GM21825 (cell line): ENCODE results near the gene DDX52.

Experiments used
- ATAC-seq: cut with Tn5 transposase; IDR thresholded peaks from one replicate; pipeline ENCODE4 v1.9.1; 2021; ENCODE audit warnings: mild to moderate bottlenecking, moderate library complexity; ENCODE audit not compliant: unreplicated experiment

Gene DDX52

DNA sequence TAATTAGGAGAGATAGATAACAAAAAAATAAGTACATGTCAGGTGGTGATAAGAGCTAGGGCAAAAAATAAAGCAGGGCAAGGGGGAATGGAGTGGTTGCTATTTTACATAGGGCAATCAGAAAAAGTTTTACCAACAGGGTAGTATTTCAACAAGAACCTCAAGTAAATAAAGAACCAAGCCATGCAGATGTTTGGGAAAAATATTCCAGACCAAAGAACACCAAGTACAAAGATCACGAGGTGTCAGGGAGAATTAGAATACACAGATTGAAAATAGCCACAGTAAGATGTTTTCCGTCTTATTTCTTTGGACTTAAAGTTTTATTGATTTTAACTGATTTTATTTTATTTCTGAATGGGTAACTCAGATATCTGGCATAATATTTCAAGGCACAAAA, 45.1 kb downstream of the DDX52 start:
- no peak for ATAC-seq

DNA sequence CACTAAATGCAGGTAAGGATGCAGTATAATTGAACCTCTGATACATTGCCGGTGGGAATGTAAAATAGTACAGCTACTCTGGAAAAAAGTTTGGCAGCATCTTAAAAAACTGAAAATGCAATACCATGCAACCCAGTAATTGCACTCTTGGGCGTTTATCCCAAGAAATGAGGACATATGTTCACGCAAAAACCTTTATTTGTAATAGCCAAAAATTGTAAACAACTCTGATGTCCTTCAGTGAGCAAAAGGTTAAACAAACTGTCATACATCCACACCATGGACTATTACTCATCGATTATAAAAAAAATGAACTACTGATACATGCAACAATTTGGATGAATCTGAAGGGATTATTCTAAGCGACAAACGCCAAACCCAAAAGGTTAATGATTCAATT, 51.0 kb downstream of the DDX52 start:
- no peak for ATAC-seq

DNA sequence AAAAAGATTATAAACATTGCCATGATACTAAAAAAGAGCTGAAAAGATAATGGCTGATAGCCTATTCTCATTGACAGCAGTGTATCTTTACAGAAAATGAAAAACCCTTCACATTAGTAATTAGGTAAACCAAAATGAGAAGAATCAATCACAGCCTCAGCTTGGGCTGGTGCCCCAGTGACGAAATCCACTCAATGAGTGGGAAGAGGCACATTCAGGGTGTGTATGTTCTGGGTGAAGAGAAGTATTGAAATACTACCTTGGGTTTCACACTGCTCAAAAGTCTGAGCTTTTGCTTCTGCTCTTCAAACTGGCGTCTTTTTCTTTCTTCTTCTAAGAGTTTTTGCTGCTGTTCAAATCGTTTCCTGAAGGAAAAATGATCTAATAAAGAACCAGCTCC, 58.2 kb downstream of the DDX52 start:
- no peak for ATAC-seq

DNA sequence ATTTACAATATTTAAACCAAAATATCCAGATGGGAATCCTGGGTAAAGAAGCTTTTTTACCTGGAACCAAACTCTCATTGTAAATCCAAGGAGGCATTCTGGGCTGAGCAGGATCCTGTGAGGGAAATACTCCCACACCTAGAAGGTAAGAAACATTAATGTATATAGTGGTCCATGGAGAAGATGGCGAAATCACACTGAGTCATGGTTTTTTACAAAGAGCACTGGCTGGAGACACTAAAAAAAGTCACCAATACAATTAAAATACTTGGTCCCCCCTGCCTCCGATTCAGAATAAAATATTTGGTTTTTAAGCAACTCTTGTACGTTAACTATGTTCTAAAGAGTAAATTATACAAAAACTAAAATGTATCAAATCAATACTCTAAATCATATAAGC, 67.0 kb downstream of the DDX52 start:
- ATAC-seq: no peak

DNA sequence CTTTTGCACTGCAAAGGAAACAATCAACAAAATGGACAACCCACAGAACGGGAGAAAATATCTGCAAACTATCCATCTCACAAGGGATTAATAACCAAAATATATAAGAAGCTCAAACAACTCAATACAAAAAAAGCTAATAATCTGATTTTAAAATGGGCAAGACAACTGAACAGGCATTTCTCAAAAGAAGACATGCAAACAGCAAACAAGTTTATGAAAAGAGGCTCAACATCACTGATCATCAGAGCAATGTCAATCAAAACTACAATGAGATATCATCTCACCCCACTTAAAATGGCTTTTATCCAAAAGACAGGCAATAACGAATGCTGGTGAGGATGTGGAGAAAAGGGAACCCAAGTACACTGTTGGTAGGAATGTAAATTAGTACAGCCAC, 68.8 kb downstream of the DDX52 start:
- ATAC-seq: no peak

DNA sequence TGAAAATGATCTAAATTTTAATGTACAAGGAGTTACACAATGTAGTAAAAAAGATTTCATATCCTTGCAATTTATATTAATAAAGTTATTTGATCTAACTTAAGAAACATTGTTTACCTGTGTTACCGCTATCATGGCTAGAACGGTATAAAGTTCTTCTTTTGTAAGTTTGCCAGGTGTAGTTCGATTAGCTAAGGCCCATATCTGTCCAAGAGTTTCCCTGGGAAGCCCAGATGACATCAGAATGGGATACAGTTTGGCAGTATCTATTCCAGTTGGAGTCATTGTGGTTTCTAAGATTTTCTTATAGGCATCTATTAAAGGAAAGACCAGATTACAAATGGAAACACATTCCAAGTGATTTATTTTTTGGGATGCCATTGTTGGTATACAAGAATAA, 71.6 kb downstream of the DDX52 start:
- no peak for ATAC-seq

DNA sequence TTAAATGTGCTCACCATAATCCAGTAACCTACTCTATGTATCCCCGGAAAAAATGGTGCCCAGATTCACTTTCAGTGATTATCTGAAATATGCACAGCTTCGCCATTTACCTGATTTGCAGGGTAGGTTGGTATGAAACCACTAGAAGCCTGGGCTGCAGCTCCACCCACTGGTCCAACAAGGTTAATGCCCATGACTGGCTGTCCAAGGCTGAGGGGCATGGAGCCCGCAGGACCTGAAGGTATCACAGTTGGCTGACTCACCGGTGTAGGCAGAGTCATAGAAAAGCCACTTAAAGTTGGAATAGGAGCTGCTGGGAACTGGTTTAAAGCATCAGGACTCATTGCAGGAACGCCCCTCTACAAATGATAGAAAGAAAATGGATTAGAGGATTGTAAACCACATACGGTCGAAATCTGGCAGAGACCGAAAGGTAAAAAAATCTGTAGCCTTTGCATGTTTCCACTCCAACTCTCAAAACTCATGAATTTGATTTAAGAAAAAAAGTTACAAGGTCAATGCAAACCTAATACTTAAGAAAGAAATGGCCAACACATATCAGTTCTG, 72.6 kb downstream of the DDX52 start:
- ATAC-seq: no peak

DNA sequence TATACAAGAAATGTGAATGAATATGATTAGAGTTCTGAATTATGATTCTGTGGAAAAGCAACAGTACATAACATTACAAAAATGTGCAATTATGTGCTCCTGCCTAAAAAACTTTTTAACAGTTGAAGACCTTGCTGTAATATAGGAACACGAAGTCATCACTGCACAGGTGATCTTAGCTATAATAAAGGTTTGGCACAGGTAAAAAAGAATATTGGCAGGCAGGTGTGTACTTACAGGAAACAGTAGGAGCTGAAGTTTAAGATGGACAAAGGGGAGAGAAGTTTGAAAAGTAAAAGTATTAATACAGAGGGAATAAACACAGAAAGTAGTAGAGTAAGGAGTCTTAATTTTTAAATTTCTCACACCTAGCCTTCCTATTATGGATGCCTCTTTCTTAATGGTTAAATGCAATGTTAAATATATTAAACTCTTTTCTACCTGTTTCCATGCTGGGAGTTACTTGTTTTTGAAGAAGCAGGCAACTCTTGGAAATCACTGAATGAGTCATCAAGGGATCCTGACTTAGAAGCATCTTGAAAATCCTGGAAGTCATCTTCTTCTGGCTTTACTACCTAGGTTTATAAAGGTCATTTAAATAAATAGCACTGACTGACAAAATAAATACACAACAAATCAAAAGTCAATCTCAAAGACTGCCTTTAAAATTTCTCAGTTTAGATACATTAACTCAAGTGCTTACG, 74.7 kb downstream of the DDX52 start:
- ATAC-seq: no peak

DNA sequence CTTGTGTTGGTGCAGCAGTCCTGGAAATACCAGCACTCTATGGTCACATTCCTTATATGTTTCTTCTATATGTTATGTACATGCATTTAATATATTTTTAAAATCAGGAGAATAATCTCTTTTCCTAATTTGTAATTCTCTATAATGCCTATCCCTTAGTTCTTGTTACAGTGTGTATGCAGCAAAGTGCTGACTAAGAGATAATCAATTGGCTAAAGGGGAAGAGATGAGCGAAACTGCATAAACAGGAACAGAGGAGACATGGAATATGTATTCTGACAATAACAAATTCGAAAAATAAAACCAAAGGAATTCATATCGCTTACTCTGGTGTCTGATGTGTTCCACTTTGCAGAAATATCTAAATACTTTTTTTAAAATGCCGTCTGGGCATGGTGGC, 75.7 kb downstream of the DDX52 start:
- ATAC-seq: no peak

DNA sequence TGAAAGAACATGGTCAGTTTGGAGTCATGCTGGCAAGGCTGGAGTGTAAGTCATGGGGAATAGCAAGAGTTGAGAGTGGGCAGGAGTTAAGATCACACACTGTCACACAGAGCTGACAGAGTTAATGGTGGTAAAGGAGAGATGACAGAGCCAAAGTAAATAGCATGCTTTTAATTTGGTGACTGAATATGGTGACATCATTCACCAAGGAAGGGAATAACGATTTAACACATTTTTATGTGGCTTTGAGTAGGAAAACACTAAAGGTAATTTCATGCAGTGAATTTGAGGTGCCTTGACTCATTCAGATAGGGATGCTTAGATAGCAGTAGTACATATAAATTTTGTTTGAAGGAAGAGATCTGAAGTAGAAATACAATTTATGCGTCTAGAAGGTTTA, 76.1 kb downstream of the DDX52 start:
- ATAC-seq: no peak

DNA sequence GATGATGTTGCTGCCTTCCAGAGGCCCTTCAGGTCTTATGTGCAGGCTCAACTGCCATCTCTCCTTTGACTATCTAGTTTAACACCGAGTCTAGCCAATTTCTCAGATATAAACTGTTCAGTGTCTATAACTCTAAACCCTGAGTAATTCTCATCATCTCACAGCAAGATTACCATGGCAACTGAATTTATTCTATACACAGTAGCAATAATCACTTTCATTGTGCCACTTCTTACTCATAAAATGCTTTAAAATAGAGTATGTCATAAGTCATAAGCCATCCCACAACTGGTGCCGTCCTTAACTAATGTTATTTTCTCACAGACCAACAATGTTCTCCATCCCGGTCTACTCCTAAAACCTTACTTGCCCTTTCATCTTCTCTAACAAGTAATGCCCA, 79.0 kb downstream of the DDX52 start:
- ATAC-seq: no peak

DNA sequence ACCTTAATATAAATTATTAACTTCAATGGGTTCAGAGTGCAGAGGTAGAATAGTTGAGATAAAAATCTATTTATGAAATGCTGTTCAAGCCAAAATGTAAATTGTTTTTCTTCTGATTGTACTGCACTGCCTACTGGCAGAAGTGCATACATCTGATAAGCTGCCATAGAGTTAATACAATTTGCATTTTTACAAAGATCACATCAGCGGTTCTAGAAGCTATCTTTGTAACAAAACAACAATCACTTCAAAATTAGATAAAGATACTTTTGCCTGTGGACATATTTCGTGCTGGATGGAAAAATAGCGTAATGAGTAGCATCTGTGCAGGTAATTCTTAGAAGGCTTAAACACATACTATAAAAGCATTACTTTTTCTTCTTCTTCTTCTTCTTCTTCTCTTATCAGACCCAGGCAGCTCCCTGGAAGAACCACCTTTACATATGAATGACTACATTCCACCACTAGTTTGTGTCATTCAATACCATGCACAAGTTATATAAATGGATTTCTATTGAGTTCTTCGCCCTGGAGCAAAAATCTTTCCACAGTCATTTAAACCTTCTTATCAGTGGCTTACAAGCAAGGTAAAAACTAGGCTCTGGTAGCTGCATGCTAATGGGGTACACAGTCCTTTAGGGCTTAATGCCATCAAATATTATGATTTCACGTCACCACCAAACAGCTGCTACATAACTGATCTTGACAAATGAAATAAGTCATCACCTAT, 81.1 kb downstream of the DDX52 start:
- no peak for ATAC-seq
